H1 (cell line): ENCODE results near the gene PXDN. TPM values are rescaled to one million over a fixed set of nuclear protein-coding genes. Genes with fewer than 3 reads are reported as not detected.

ENCODE experiments used
- ASH2L ChIP-seq: fragments of 200-600, 300-600 bp; sonication (generic); IDR thresholded peaks from one replicate; pipeline ENCODE4 v1.7.1; 2017; ENCODE audit warnings: low read length
- ATF3 ChIP-seq: IDR thresholded peaks from 2 replicates; pipeline ENCODE4 v1.6.1; 2011; ENCODE audit warnings: low read depth, mild to moderate bottlenecking, low read length; ENCODE audit not compliant: insufficient read depth
- CHD7 ChIP-seq: fragments of 300-600 bp; sonication (generic); IDR thresholded peaks from 2 replicates; pipeline ENCODE4 v1.7.1; 2012; ENCODE audit warnings: low read length, moderate library complexity, mild to moderate bottlenecking, inconsistent platforms; ENCODE audit not compliant: insufficient replicate concordance
- E2F6 ChIP-seq: IDR thresholded peaks from 2 replicates; pipeline ENCODE4 v1.6.1; 2012; ENCODE audit warnings: inconsistent platforms
- polyA plus RNA-seq, 7 experiments: library from polyadenylated mRNA; depleted of rRNA in 3 of 7; stranded (reverse) in 5 of 7; unstranded in 2 of 7; fragments of >200 nt in 5 of 7; fragments of 200-250 nt in 2 of 7; gene quantifications; 1 replicate in 5 of 7; 2 replicates in 1 of 7; 4 replicates in 1 of 7; pipeline versions ENCODE4 v1.2.1 to v1.2.3, GENCODE V29; 2011 to 2013; ENCODE audit warnings: missing spikeins in 2 of 7, mixed read lengths in 2 of 7
- total RNA-seq: library from RNA; stranded (reverse); fragmentation: NEBNext Ultra II Directional; extraction: Animal tissue kit (Norgen Biotek cat#: 25700); gene quantifications from 2 replicates; pipeline ENCODE4 v1.2.1, GENCODE V29; 2021

PXDN gene
- total and polyA plus RNA-seq, 2 of the 8 experiments (the other 6 are each of a cell fraction or from before 2014, with no cell fraction given), result 104 to 141 TPM

DNA sequence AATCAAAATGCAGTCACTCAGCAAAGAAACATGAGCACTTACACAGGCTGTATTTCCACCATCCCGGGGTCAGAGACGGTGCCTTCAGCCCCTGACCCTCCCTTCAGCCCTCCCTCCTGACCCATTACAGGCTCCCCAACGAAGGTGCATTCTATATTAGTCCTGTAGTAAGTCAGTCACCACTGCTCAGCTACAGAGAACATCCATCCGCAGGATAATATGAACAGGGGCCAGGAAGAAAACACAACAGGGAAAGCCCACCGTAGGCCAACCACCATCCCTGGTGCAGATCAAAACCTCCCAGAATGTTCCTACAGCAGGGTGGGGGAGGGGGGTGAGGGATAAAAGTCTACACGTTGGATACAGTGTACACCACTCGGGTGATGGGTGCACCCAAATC is 15.1 kb downstream of the PXDN start (continued):
- TF ChIP-seq CHD7 (no peak), ATF3 (no peak), E2F6 (no peak), ASH2L (no peak)
